WI38 (cell line): ENCODE measurements around the gene NLGN4X.
"Not testable (repeated sequence)": the region's sequence is repeated elsewhere in the genome, so short reads cannot be mapped to it uniquely, and the experiment has no call there.

ENCODE experiments used
- H3K4me3 ChIP-seq: 2 replicates; pipeline ENCODE4 v1.5.1; 2011; ENCODE audit warnings: low read depth, mild to moderate bottlenecking, control low read depth, low read length
- CTCF ChIP-seq: IDR thresholded peaks from 2 replicates; pipeline ENCODE4 v1.5.1; 2012; ENCODE audit warnings: low read depth, mild to moderate bottlenecking, control low read depth, low read length

NLGN4X gene

DNA sequence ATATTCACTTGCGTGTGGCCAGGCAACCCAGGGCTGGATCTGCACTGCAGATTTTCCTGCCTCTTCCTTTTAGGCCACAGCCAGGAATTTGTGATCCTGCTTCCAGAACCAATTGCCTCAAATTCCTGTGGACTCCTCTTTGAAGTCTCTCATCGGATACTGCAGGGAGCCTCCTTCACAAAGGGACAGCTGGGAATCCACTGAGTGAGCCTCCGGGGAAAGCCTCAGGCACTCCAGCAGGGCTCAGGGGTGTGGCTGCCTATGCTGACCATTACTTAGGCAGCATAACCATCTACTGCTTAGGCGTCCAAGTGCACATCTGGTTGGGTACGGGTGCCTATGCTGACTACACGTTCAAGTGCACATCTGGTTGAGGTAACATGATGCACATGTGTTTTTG lies 321.5 kb downstream of the NLGN4X start:
- no peak overlapping the region for H3K4me3 ChIP-seq
- no peak for TF ChIP-seq CTCF

DNA sequence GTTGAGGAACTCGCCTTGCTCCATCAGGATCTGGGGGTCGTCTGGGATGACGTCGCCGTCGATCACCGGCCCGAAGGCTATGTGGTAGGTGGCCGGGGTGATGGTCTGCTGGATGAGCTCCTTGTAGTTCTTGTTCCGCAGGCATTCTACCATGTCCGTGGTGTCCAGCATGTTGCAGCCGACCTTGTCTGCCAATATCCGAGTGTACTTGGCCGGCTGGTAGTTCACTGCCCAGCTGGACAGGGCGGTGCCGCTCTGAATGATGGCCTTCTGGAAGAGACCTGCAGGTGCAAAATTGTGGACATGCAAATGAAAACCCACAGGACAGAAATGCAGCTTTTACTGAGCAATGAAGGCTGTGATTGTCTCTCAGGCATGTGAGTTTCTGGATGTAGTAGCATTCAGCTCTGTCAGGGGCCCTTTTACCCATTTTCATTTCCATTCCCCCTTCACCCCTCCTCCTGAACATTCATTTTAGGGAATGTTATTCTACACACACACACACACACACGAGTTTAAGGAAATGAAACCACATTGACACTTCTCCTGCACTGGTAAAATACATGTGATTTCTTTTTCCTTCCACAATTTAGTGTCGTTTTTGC lies 325.0 kb downstream of the NLGN4X start:
- not testable (repeated sequence) for H3K4me3 ChIP-seq

DNA sequence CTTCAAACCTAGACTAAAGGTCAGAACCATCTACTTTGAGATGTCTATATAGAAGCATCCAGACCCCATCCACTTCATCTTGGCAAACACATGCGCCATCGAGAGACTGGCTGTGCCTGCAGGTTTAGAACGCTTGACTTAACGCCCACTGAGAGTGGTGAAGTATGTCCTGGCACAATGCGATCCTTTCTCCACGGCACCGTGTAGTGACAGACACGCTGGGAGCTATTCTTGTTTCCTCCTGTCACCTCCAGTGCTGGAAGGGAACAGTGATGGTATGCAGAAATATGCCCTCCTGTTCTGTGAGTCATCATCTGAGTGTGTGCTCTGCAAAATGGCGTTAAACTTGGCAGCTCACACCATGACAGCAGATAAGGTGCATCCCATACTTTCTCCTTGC lies 330.2 kb downstream of the NLGN4X start:
- no peak overlapping the region for H3K4me3 ChIP-seq
- no peak for TF ChIP-seq CTCF

DNA sequence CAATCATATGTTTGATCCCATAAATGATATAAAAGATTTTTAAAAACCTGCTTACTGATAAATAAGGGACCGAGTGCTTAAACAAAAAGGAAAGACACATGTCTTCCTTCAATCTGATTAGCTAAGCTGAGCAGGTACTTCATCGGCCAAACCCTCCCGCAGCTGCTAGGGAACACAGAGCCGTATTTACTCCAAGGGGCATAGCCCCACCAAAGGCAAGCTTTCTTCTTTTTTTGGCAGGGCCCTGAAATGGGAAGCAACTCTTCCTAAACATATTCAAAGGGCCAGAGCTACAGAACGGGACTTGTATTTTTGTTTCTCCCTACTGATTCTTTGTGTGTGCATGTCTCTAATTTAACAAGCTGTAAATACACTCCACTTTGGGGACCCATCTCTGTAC lies 337.3 kb downstream of the NLGN4X start:
- H3K4me3 ChIP-seq, result no peak overlapping the region
- TF ChIP-seq CTCF, result no peak

GRCh38 chrX:5876984-5877596 lies 351.6 kb downstream of the NLGN4X start:
- TF ChIP-seq CTCF, result no peak
- H3K4me3 ChIP-seq, result no peak overlapping the region

GRCh38 chrX:5870238-5870637 lies 358.4 kb downstream of the NLGN4X start:
- no peak for TF ChIP-seq CTCF

DNA sequence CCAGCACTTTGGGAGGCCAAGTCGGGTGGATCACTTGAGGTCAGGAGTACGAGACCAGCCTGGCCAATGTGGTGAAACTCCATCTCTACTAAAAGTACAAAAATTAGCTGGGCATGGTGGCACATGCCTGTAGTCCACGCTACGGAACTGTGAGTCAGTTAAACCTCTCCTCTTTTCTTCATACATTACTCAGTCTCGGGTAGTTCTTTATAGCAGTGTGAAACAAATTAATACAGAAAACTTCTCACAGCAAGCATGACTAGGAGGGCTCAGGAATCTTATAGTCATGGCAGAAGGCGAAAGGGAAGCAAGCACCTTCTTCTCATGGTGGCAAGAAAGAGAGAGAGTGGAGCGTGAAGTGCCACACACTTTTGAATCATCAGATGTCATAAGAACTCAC lies 358.9 kb downstream of the NLGN4X start:
- no peak for TF ChIP-seq CTCF
- no peak overlapping the region for H3K4me3 ChIP-seq

More at GRCh38 chrX:5870238-5870637, 358.4 kb downstream of the NLGN4X start:
- H3K4me3 ChIP-seq, result no peak overlapping the region

DNA sequence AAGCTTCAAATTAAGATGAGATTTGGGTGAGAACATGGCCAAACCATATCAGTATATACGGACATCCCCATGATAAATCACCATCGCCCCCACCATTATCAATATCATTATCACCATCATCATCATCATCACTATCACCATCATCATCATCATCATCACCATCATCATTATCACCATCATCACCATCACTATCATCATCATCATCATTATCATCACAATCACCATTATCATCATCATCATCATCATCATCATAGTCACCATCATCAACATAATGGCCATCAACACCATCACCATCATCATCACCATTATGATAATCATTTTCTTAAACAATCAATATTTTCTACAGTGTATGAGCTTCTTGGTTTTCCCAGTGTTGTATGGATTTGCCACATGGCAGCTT lies 360.9 kb downstream of the NLGN4X start:
- no peak overlapping the region for H3K4me3 ChIP-seq
- TF ChIP-seq CTCF, result no peak
